IMR-90 (cell line): Measurements from ENCODE around the gene MDM2. TPM values are rescaled to one million over a fixed set of nuclear protein-coding genes. Genes with fewer than 3 reads are reported as not detected.

Experiments
- ATAC-seq: fragments of 200-7000 bp; cut with Tn5 transposase; 2 replicates; pipeline ENCODE4 v1.9.1; 2020; ENCODE audit warnings: low read depth, mild to moderate bottlenecking, moderate library complexity
- BruUV-seq: library from RNA; stranded (reverse); fragments of 400-500 nt; replicated peaks from 2 replicates; lab custom pipeline; 2021; lab: Mats Ljungman, UMichigan
- CTCF ChIA-PET: fragments of 300-600 bp; formaldehyde crosslinking; extraction: SDS; loops from one replicate; lab custom pipeline; 2021; ENCODE audit warnings: antibody characterized with exemption; lab: Yijun Ruan, JAX
- POLR2A ChIA-PET: fragments of 300-600 bp; sonication (Branson Sonifier 250); formaldehyde crosslinking; loops from one replicate; lab custom pipeline; 2022; ENCODE audit warnings: antibody characterized with exemption; ENCODE audit not compliant: unreplicated experiment; lab: Charles Lee
- DNase-seq: peaks from one replicate; pipeline ENCODE4 v3.0.0; 2013
- H2AFZ ChIP-seq: replicated peaks from 2 replicates; pipeline ENCODE3; 2013; ENCODE audit warnings: low read length, mild to moderate bottlenecking; ENCODE audit not compliant: poor library complexity
- H2AK5ac ChIP-seq: 2 replicates; pipeline ENCODE4 v1.6.1; 2013; ENCODE audit warnings: low read depth, low read length, inconsistent platforms
- H2AK9ac ChIP-seq: replicated peaks from 2 replicates; pipeline ENCODE3; 2013; ENCODE audit warnings: mild to moderate bottlenecking, low read depth, low read length, moderate library complexity; ENCODE audit not compliant: poor library complexity
- H2BK120ac ChIP-seq: 2 replicates; pipeline ENCODE4 v1.6.1; 2013; ENCODE audit warnings: low read depth, low read length, inconsistent platforms
- H2BK15ac ChIP-seq: 3 replicates; pipeline ENCODE4 v1.6.1; 2013; ENCODE audit warnings: low read depth, low read length, inconsistent platforms
- H2BK20ac ChIP-seq: 2 replicates; pipeline ENCODE4 v1.6.1; 2013; ENCODE audit warnings: low read depth, mild to moderate bottlenecking, inconsistent platforms, low read length, moderate library complexity
- H2BK5ac ChIP-seq: 2 replicates; pipeline ENCODE4 v1.6.1; 2013; ENCODE audit warnings: mild to moderate bottlenecking, low read depth, low read length, inconsistent platforms; ENCODE audit not compliant: poor library complexity, severe bottlenecking
- H3K14ac ChIP-seq: replicated peaks from 2 replicates; pipeline ENCODE4 v1.6.1; 2013; ENCODE audit warnings: low read depth, low read length, inconsistent platforms
- H3K18ac ChIP-seq: 2 replicates; pipeline ENCODE4 v1.6.1; 2013; ENCODE audit warnings: low read depth, low read length, control low read depth
- H3K23ac ChIP-seq: 2 replicates; pipeline ENCODE4 v1.6.1; 2013; ENCODE audit warnings: low read depth, low read length, inconsistent platforms
- H3K27ac ChIP-seq: 2 replicates; pipeline ENCODE4 v1.5.1; 2013; ENCODE audit warnings: mild to moderate bottlenecking, control low read depth, low read length; ENCODE audit not compliant: insufficient read depth
- H3K27me3 ChIP-seq: 2 replicates; pipeline ENCODE4 v1.6.1; 2013; ENCODE audit warnings: low read length; ENCODE audit not compliant: control insufficient read depth, insufficient read depth
- H3K36me3 ChIP-seq: 2 replicates; pipeline ENCODE4 v1.6.1; 2013; ENCODE audit warnings: low read length, mixed read lengths; ENCODE audit not compliant: control insufficient read depth, insufficient read depth
- H3K4ac ChIP-seq: 2 replicates; pipeline ENCODE4 v1.6.1; 2013; ENCODE audit warnings: low read depth, low read length, inconsistent platforms
- H3K4me1 ChIP-seq: 2 replicates; pipeline ENCODE4 v1.6.1; 2013; ENCODE audit warnings: low read length, mixed read lengths; ENCODE audit not compliant: control insufficient read depth, insufficient read depth
- H3K4me2 ChIP-seq: 2 replicates; pipeline ENCODE4 v1.6.1; 2013; ENCODE audit warnings: low read depth, mild to moderate bottlenecking, control low read depth, low read length, moderate library complexity
- H3K4me3 ChIP-seq: 2 replicates; pipeline ENCODE4 v1.5.1; 2013; ENCODE audit warnings: low read depth, mild to moderate bottlenecking, control low read depth, low read length, moderate library complexity; ENCODE audit not compliant: insufficient read depth
- H3K56ac ChIP-seq: 2 replicates; pipeline ENCODE4 v1.6.1; 2013; ENCODE audit warnings: low read length, inconsistent platforms; ENCODE audit not compliant: insufficient read depth; ENCODE audit errors: extremely low read depth
- H3K79me1 ChIP-seq, 2 experiments: 2 replicates each; pipeline ENCODE4 v1.6.1; 2013; ENCODE audit warnings: low read length in 2 of 2, inconsistent platforms in 1 of 2, low read depth in 1 of 2
- H3K9ac ChIP-seq: 2 replicates; pipeline ENCODE4 v1.6.1; 2013; ENCODE audit warnings: low read depth, low read length, control low read depth
- H3K9me1 ChIP-seq: 2 replicates; pipeline ENCODE4 v1.6.1; 2013; ENCODE audit warnings: low read length, inconsistent platforms; ENCODE audit not compliant: insufficient read depth
- H3K9me3 ChIP-seq: 2 replicates; pipeline ENCODE4 v1.6.1; 2013; ENCODE audit warnings: low read length; ENCODE audit not compliant: control insufficient read depth, insufficient read depth
- H4K20me1 ChIP-seq: 2 replicates; pipeline ENCODE4 v1.6.1; 2013; ENCODE audit warnings: low read length, inconsistent platforms; ENCODE audit not compliant: insufficient read depth
- H4K5ac ChIP-seq: 2 replicates; pipeline ENCODE4 v1.6.1; 2013; ENCODE audit warnings: mild to moderate bottlenecking, low read depth, low read length, control low read depth
- H4K8ac ChIP-seq, 2 experiments: 2 replicates each; pipeline ENCODE4 v1.6.1; 2013; ENCODE audit warnings: low read depth in 2 of 2, low read length in 2 of 2, control low read depth in 1 of 2, inconsistent platforms in 1 of 2
- H4K91ac ChIP-seq: 2 replicates; pipeline ENCODE4 v1.6.1; 2013; ENCODE audit warnings: low read depth, low read length, inconsistent platforms; ENCODE audit not compliant: insufficient read depth
- BHLHE40 ChIP-seq: fragments of 150-350 bp; IDR thresholded peaks from 2 replicates; pipeline ENCODE4 v1.6.1; 2016; ENCODE audit warnings: mild to moderate bottlenecking, low read depth, low read length
- CEBPB ChIP-seq: IDR thresholded peaks from 2 replicates; pipeline ENCODE4 v1.6.1; 2012; ENCODE audit warnings: low read depth, low read length, improper control_type of control experiment
- CHD1 ChIP-seq: IDR thresholded peaks from 2 replicates; pipeline ENCODE4 v1.6.1; 2012; ENCODE audit warnings: low read depth, low read length, improper control_type of control experiment
- FOS ChIP-seq: fragments of 150-350 bp; IDR thresholded peaks from 2 replicates; pipeline ENCODE4 v1.6.1; 2016; ENCODE audit warnings: low read depth, low read length
- MAFK ChIP-seq: IDR thresholded peaks from 2 replicates; pipeline ENCODE4 v1.6.1; 2012; ENCODE audit warnings: low read depth, low read length, improper control_type of control experiment
- MAZ ChIP-seq: IDR thresholded peaks from 2 replicates; pipeline ENCODE4 v1.6.1; 2012; ENCODE audit warnings: low read depth, mild to moderate bottlenecking, low read length, improper control_type of control experiment, moderate library complexity, borderline replicate concordance
- MXI1 ChIP-seq: IDR thresholded peaks from 2 replicates; pipeline ENCODE4 v1.6.1; 2012; ENCODE audit warnings: low read depth, mild to moderate bottlenecking, low read length, moderate library complexity, borderline replicate concordance
- NFE2L2 ChIP-seq: fragments of 150-350 bp; IDR thresholded peaks from 2 replicates; pipeline ENCODE4 v1.6.1; 2016; ENCODE audit warnings: low read depth, mild to moderate bottlenecking, low read length
- POLR2A ChIP-seq: IDR thresholded peaks from 2 replicates; pipeline ENCODE4 v1.6.1; 2012; ENCODE audit warnings: mild to moderate bottlenecking, low read depth, low read length
- RAD21 ChIP-seq: IDR thresholded peaks from 2 replicates; pipeline ENCODE4 v1.6.1; 2012; ENCODE audit warnings: low read length, improper control_type of control experiment
- RCOR1 ChIP-seq: IDR thresholded peaks from 2 replicates; pipeline ENCODE4 v1.6.1; 2012; ENCODE audit warnings: mild to moderate bottlenecking, low read length, improper control_type of control experiment; ENCODE audit not compliant: insufficient replicate concordance
- RFX5 ChIP-seq: IDR thresholded peaks from 2 replicates; pipeline ENCODE4 v1.8.0; 2012; ENCODE audit warnings: low read depth, mild to moderate bottlenecking, low read length, moderate library complexity
- SMC3 ChIP-seq: fragments of 150-350 bp; IDR thresholded peaks from 2 replicates; pipeline ENCODE4 v1.6.1; 2016; ENCODE audit warnings: low read depth, mild to moderate bottlenecking, antibody characterized with exemption, low read length, moderate library complexity
- WGBS, 2 experiments: methylation state at CpG; one replicate each; pipeline versions ENCODE4 v1.1.5 to v1.1.7; 2013; ENCODE audit warnings: missing lambda C conversion rate in 2 of 2; ENCODE audit not compliant: insufficient read length in 1 of 2; ENCODE audit errors: extremely low coverage in 2 of 2; 5-methylcytosine and 5-hydroxymethylcytosine counted together
- dilution Hi-C: fragments of 300-500 bp; cut with HindIII; formaldehyde crosslinking; loops from one replicate; pipeline ENCODE4 v1.14.3; 2018; ENCODE audit warnings: low sequenced_read_pairs; ENCODE audit not compliant: unreplicated experiment
- in situ Hi-C: fragments of 300-500 bp; cut with MboI; formaldehyde crosslinking; loops from 3 replicates; pipeline ENCODE4 v1.14.3; 2019; ENCODE audit warnings: low sequenced_read_pairs, inconsistent platforms, mixed read lengths
- intact Hi-C: fragments of 100-400 bp; cut with micrococcal nuclease; formaldehyde crosslinking; loops from 2 replicates; pipeline ENCODE4 v1.10.0; 2022
- polyA plus RNA-seq, 3 experiments: library from polyadenylated mRNA; depleted of rRNA; stranded (reverse); fragments of >200 nt; gene quantifications; 2 replicates each; pipeline ENCODE4 v1.2.3, GENCODE V29; 2012; ENCODE audit warnings: low replicate concordance in 1 of 3
- total RNA-seq: library from RNA; depleted of rRNA; stranded (reverse); fragments of >200 nt; gene quantifications from 2 replicates; pipeline ENCODE4 v1.2.3, GENCODE V29; 2012
- TF ChIP-seq, protein P1 (sequence below): conservative IDR thresholded peaks from 2 replicates; pipeline ENCODE4 v1.5.1; 2012; ENCODE audit warnings: mild to moderate bottlenecking, low read depth, low read length, improper control_type of control experiment
- TF ChIP-seq, protein P2 (sequence below): fragments of 150-350 bp; IDR thresholded peaks from 2 replicates; pipeline ENCODE4 v1.6.1; 2017; ENCODE audit warnings: mild to moderate bottlenecking, antibody characterized with exemption, low read length, low read depth
- TF ChIP-seq, protein P3 (sequence below): fragments of 150-350 bp; IDR thresholded peaks from 2 replicates; pipeline ENCODE4 v1.6.1; 2016; ENCODE audit warnings: low read depth, mild to moderate bottlenecking, low read length, moderate library complexity, borderline replicate concordance

The MDM2 gene
- total and polyA plus RNA-seq, 2 of the 4 experiments (the other 2 are of a cell fraction): 21.9 to 196 TPM

DNA sequence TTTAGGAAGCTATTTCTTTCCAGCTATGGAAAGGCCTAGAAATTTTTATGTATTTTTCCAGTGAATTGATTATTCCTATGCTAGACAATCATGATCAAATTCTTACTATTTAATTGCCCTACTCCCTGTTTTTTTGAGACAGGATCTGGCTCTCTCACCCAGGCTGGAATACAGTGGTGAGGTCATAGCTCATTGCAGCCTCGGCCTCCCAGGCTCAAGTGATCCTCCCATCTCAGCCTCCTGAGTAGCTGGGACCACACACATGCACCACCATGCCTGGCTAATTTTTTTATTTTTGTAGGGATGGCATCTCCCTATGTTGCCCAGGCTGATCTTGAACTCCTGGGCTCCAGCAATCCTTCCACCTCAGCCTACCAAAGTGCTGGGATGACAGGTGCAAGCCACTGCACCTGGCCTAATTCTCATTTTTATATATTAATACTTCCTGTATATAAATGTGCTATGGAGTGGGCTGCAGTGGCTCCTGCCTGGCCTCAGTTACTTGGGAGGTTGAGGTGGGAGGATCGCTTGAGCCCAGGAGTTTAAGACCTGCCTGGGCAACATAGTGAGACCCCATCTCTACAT is 16.0 kb upstream of the MDM2 start:
- Histone ChIP-seq H3K18ac (no peak overlapping the region), H3K4me2 (no peak overlapping the region), H3K79me1 (no peaks in the 10 kb centered on the region), H3K4me3 (no peak overlapping the region), H2AFZ (no peak overlapping the region), H4K20me1 (no peaks in the 10 kb centered on the region), H3K36me3 (no peaks in the 10 kb centered on the region), H3K9me1 (peaks cover 3% of the 10 kb centered on the region; the same call in 1 of the 2 replicates), H4K91ac (no peak overlapping the region), H2AK5ac (no peak overlapping the region), H4K8ac (no peak overlapping the region), H3K14ac (no peak overlapping the region), H2BK120ac (no peak overlapping the region), H3K23ac (no peak overlapping the region), H3K56ac (no peak overlapping the region), H2BK20ac (no peak overlapping the region), H2BK15ac (no peak overlapping the region), H3K4me1 (peaks cover 4% of the 10 kb centered on the region), H3K9ac (no peak overlapping the region), H2AK9ac (no peak overlapping the region), H4K5ac (no peak overlapping the region), H2BK5ac (no peak overlapping the region), H3K4ac (no peak overlapping the region), H3K27me3 (no peaks in the 10 kb centered on the region), H3K27ac (no peak overlapping the region), H3K9me3 (no peaks in the 10 kb centered on the region)
- intact Hi-C loops: no loop called here
- no CpG with 5 or more reads among the region's 2 CpGs for WGBS, 2 experiments
- DNase-seq: no peak
- ChIA-PET CTCF (no interaction called here), POLR2A (no interaction called here)
- TF ChIP-seq POLR2A (no peak), SMC3 (no peak), NFE2L2 (no peak), MAFK (no peak), BHLHE40 (no peak), MXI1 (no peak), RCOR1 (no peak), RAD21 (no peak), RFX5 (no peak), MAZ (no peak), FOS (no peak), CHD1 (no peak), CEBPB (no peak)
- TF ChIP-seq, protein P1, sequence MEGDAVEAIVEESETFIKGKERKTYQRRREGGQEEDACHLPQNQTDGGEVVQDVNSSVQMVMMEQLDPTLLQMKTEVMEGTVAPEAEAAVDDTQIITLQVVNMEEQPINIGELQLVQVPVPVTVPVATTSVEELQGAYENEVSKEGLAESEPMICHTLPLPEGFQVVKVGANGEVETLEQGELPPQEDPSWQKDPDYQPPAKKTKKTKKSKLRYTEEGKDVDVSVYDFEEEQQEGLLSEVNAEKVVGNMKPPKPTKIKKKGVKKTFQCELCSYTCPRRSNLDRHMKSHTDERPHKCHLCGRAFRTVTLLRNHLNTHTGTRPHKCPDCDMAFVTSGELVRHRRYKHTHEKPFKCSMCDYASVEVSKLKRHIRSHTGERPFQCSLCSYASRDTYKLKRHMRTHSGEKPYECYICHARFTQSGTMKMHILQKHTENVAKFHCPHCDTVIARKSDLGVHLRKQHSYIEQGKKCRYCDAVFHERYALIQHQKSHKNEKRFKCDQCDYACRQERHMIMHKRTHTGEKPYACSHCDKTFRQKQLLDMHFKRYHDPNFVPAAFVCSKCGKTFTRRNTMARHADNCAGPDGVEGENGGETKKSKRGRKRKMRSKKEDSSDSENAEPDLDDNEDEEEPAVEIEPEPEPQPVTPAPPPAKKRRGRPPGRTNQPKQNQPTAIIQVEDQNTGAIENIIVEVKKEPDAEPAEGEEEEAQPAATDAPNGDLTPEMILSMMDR: no peak
- TF ChIP-seq, protein P2, sequence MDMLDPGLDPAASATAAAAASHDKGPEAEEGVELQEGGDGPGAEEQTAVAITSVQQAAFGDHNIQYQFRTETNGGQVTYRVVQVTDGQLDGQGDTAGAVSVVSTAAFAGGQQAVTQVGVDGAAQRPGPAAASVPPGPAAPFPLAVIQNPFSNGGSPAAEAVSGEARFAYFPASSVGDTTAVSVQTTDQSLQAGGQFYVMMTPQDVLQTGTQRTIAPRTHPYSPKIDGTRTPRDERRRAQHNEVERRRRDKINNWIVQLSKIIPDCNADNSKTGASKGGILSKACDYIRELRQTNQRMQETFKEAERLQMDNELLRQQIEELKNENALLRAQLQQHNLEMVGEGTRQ: no peak
- TF ChIP-seq, protein P3, sequence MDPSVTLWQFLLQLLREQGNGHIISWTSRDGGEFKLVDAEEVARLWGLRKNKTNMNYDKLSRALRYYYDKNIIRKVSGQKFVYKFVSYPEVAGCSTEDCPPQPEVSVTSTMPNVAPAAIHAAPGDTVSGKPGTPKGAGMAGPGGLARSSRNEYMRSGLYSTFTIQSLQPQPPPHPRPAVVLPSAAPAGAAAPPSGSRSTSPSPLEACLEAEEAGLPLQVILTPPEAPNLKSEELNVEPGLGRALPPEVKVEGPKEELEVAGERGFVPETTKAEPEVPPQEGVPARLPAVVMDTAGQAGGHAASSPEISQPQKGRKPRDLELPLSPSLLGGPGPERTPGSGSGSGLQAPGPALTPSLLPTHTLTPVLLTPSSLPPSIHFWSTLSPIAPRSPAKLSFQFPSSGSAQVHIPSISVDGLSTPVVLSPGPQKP: no peak
- ATAC-seq: no peak
- BruUV-seq: no TSS peak
- dilution Hi-C loops: no loop called here
- in situ Hi-C loops: no loop called here
